Transverse colon (tissue), 1 donor: ENCODE measurements around the gene MAT1A.
"Not testable (repeated sequence)": the region's sequence is repeated elsewhere in the genome, so short reads cannot be mapped to it uniquely, and the experiment has no call there.

ENCODE experiments used
- EP300 ChIP-seq: sonication (generic); formaldehyde crosslinking; IDR thresholded peaks from one replicate; pipeline ENCODE4 v1.6.1; 2017; ENCODE audit warnings: antibody characterized with exemption, low read depth
- POLR2A ChIP-seq: fragments of 450-650 bp; IDR thresholded peaks from one replicate; pipeline ENCODE4 v1.6.1; 2016; ENCODE audit warnings: antibody characterized with exemption, mild to moderate bottlenecking, moderate library complexity

DNA sequence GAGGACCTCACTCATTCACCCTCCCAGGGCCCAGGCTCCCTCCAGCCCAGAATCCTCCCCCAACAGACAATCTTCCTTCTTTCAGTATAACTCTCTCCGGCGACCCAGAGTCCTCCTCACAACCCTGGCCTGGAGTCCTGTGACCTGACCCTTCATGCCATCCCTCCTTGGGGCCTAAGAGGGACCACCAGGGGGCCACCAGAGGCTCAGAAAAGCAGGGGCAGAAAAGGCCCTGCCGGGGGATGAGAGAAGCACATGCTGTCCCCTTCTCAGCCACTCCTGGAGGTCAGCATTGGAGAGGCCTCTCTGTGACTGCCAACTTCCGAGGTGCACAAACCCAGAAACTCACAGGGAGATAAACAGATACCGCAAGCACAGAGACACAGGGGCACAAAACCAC is 53.0 kb downstream of the MAT1A start:
- TF ChIP-seq EP300, POLR2A: not testable (repeated sequence)
